ENCODE data around the gene PNLIPRP2. TPM values are rescaled to one million over a fixed set of nuclear protein-coding genes. Genes with fewer than 3 reads are reported as not detected.

PNLIPRP2 gene
- total RNA-seq, 4 donors from 2014 or later: not detected

GRCh38 chr10:116631871-116632295 is 11.1 kb downstream of the PNLIPRP2 start:
- H3K4me1 ChIP-seq: peaks cover 4 to 9% (median 8%) of the 10 kb centered on the region in 4 donors
- H3K36me3 ChIP-seq: no peaks in the 10 kb centered on the region
- H3K27ac ChIP-seq (replicated peaks in 1 of 4): no peak overlapping the region
- H3K9me3 ChIP-seq: no peaks in the 10 kb centered on the region
- DNase-seq (ENCODE audit: extremely low spot score): peak; percentile 89
- H3K27me3 ChIP-seq: peaks cover 0 to 10% (median 4%) of the 10 kb centered on the region in 4 donors
- TF ChIP-seq POLR2AphosphoS5 (IDR thresholded peaks at IDR 0.05) (no peak), EP300 (IDR thresholded peaks at IDR 0.05) (no peak), POLR2A (IDR thresholded peaks at IDR 0.05; ENCODE audit: low read depth) (no peak)
- TF ChIP-seq, protein P1, sequence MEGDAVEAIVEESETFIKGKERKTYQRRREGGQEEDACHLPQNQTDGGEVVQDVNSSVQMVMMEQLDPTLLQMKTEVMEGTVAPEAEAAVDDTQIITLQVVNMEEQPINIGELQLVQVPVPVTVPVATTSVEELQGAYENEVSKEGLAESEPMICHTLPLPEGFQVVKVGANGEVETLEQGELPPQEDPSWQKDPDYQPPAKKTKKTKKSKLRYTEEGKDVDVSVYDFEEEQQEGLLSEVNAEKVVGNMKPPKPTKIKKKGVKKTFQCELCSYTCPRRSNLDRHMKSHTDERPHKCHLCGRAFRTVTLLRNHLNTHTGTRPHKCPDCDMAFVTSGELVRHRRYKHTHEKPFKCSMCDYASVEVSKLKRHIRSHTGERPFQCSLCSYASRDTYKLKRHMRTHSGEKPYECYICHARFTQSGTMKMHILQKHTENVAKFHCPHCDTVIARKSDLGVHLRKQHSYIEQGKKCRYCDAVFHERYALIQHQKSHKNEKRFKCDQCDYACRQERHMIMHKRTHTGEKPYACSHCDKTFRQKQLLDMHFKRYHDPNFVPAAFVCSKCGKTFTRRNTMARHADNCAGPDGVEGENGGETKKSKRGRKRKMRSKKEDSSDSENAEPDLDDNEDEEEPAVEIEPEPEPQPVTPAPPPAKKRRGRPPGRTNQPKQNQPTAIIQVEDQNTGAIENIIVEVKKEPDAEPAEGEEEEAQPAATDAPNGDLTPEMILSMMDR (IDR thresholded peaks at IDR 0.05): no peak
- intact Hi-C loops (cut with DNase I): no loop called here
- H3K4me3 ChIP-seq: no peak overlapping the region
- 88% methylated on average over 6 of the region's 6 CpGs for WGBS

DNA sequence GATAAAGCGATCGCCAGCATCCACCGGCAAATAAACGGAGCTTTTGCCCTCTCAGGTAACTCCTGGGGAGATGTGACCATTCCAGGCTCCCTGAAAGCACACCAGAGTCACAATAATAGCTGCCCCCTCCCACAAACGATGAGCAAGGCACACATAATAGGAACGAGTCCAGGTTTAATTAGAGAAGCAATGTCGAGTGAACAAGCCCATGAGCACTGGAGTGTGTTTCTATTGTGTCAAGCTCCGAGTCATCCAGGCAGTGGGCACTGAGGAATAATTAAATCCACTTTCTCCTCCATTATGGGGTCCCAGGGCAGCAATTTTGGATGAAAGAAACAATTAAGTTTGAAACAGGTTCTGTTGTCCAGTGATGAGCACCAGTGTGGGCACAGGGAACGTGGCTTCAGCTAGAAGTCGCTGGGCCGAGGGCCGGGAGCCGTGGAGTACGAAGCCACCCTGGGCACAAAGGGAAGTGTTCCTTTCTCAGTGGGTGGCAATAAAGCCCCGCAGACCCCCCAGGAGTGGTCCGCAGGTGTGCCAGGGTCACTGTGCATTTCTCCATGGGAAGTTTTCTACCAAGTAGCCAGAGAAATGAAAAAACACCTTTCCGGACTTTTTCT is 12.0 kb downstream of the PNLIPRP2 start:
- Histone ChIP-seq H3K4me1 (peaks cover under 1 to 2% (median under 1%) of the 10 kb centered on the region in 4 donors), H3K36me3 (no peaks in the 10 kb centered on the region), H3K27me3 (peaks cover 0 to 2% (median under 1%) of the 10 kb centered on the region in 4 donors), H3K27ac (replicated peaks in 1 of 4) (no peak overlapping the region), H3K4me3 (no peak overlapping the region), H3K9me3 (no peaks in the 10 kb centered on the region)
- WGBS: 89% methylated on average over 17 of the region's 17 CpGs
- peak; percentile 77 for DNase-seq (ENCODE audit: extremely low spot score)
- TF ChIP-seq EP300 (IDR thresholded peaks at IDR 0.05) (no peak), POLR2AphosphoS5 (IDR thresholded peaks at IDR 0.05) (no peak), POLR2A (IDR thresholded peaks at IDR 0.05; ENCODE audit: low read depth) (no peak)
- TF ChIP-seq, protein P1 (IDR thresholded peaks at IDR 0.05): no peak
- intact Hi-C loops (cut with DNase I): no loop called here

DNA sequence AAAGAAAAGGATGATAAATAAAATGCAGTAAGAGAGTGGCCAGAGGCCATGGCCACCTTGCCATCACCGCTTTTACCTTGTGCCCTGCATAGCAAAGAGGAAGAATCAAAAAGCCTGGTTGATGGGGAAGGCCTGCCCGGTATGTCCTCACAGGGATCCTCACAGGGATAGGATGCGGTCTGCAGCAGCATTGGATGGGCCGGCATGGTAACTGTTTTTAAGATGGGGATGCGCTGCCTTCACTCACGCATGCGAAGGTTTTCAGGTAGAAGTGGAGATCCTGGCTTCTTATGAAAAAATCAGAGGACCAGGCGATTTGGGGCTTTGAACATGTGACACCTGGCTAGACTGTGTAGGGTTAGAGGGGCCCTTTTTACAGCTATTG is 12.5 kb downstream of the PNLIPRP2 start:
- intact Hi-C loops (cut with DNase I): no loop called here
- peak; percentile 34 for DNase-seq (ENCODE audit: extremely low spot score)
- 98% methylated on average over 7 of the region's 8 CpGs for WGBS
- TF ChIP-seq EP300 (IDR thresholded peaks at IDR 0.05): no peak
- TF ChIP-seq POLR2A (IDR thresholded peaks at IDR 0.05; ENCODE audit: low read depth): no peak
- TF ChIP-seq, protein P1 (IDR thresholded peaks at IDR 0.05): no peak
- no peak for TF ChIP-seq POLR2AphosphoS5 (IDR thresholded peaks at IDR 0.05)
- Histone ChIP-seq H3K9me3 (no peaks in the 10 kb centered on the region), H3K27me3 (no peaks in the 10 kb centered on the region), H3K4me1 (no peaks in the 10 kb centered on the region), H3K27ac (replicated peaks in 1 of 4) (no peak overlapping the region), H3K36me3 (no peaks in the 10 kb centered on the region), H3K4me3 (no peak overlapping the region)

DNA sequence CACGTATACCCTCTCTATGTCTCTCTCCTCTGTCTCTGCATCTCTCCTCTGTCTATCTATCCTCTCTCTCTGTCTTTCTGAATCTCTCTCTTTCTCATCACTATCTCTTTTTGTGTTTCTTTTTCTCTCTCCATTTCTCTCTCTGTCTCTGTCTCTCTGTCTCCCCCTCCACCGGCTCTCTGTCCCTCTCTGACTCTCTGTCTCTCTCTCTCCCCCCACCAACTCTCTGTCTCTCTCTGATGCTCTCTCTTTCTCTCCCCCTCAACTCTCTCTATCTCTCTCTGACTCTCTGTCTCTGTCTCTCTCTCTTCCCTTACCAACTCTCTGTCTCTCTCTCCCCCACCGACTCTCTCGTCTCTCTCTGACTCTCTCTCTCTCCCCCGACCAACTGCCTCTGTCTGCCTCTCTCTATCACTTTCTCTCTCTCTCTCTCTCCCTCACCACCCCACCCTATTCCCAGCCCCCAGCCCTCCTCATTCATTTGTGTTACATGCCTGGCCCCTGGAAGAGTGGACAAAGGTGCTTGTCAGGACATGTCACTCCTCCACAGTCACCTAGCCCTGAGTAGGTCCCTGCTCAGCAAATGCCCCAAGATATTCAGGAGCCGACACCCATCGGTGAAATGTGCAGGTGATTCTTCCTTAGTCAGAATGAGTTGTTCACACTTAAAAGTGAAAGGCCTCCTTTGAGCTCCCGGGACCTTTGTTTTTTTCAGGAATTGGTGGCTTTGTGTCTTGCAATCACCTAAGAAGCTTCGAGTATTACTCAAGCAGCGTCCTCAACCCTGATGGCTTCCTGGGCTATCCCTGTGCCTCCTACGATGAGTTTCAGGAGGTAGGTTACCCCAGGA is 13.6 kb downstream of the PNLIPRP2 start:
- intact Hi-C loops (cut with DNase I): no loop called here
- peak; percentile 66 for DNase-seq (ENCODE audit: extremely low spot score)
- Histone ChIP-seq H3K36me3 (no peaks in the 10 kb centered on the region), H3K9me3 (no peaks in the 10 kb centered on the region), H3K27me3 (no peaks in the 10 kb centered on the region), H3K4me3 (no peak overlapping the region), H3K27ac (replicated peaks in 1 of 4) (no peak overlapping the region), H3K4me1 (no peaks in the 10 kb centered on the region)
- WGBS: 87% methylated on average over 9 of the region's 11 CpGs
- TF ChIP-seq POLR2AphosphoS5 (IDR thresholded peaks at IDR 0.05) (no peak), EP300 (IDR thresholded peaks at IDR 0.05) (no peak), POLR2A (IDR thresholded peaks at IDR 0.05; ENCODE audit: low read depth) (no peak)
- TF ChIP-seq, protein P1 (IDR thresholded peaks at IDR 0.05): no peak

All from esophagus muscularis mucosa (tissue), 4 donors.